ENCODE results near the gene AQP7.
"Not testable (repeated sequence)": the region's sequence is repeated elsewhere in the genome, so short reads cannot be mapped to it uniquely, and the experiment has no call there.

Gene AQP7

GRCh38 chr9:33393581-33393980 is 8.8 kb downstream of the AQP7 start:
- no peak for DNase-seq

- not testable (repeated sequence) for DNase-seq
These were observed 9.8 kb downstream of the AQP7 start for GRCh38 chr9:33392591-33393021.

GRCh38 chr9:33391111-33391771 is 11.1 kb downstream of the AQP7 start:
- DNase-seq: peak; percentile 42 to 70

- DNase-seq: peak; percentile 13 to 53
These were observed 14.0 kb downstream of the AQP7 start for GRCh38 chr9:33388110-33388994.

- DNase-seq: not testable (repeated sequence)
These were observed 15.4 kb downstream of the AQP7 start for GRCh38 chr9:33386998-33387397.

- DNase-seq: not testable (repeated sequence)
These were observed 15.7 kb downstream of the AQP7 start for GRCh38 chr9:33386641-33386996.

GRCh38 chr9:33385979-33386640 is 16.3 kb downstream of the AQP7 start:
- DNase-seq: not testable (repeated sequence)

GRCh38 chr9:33385536-33385935 is 16.8 kb downstream of the AQP7 start:
- not testable (repeated sequence) for DNase-seq

GRCh38 chr9:33383396-33383795 is 19.0 kb downstream of the AQP7 start:
- DNase-seq: not testable (repeated sequence)

GRCh38 chr9:33382397-33382796 is 20.0 kb downstream of the AQP7 start:
- not testable (repeated sequence) for DNase-seq

- DNase-seq: no peak
These were observed 21.1 kb downstream of the AQP7 start for GRCh38 chr9:33381231-33381791.

GRCh38 chr9:33380390-33381094 is 21.8 kb downstream of the AQP7 start:
- DNase-seq: no peak

- DNase-seq: no peak
These were observed 22.5 kb downstream of the AQP7 start for GRCh38 chr9:33379666-33380389.

GRCh38 chr9:33378121-33378795 is 24.1 kb downstream of the AQP7 start:
- no peak for DNase-seq

- DNase-seq: no peak
These were observed 25.2 kb downstream of the AQP7 start for GRCh38 chr9:33377089-33377715.

GRCh38 chr9:33375841-33376321 is 26.5 kb downstream of the AQP7 start:
- no peak for DNase-seq

- no peak for DNase-seq
These were observed 27.0 kb downstream of the AQP7 start for GRCh38 chr9:33375238-33375840.

GRCh38 chr9:33374634-33375237 is 27.6 kb downstream of the AQP7 start:
- peak; percentile 69 to 73 for DNase-seq

GRCh38 chr9:33374190-33374589 is 28.2 kb downstream of the AQP7 start:
- DNase-seq: no peak

GRCh38 chr9:33372900-33373299 is 29.5 kb downstream of the AQP7 start:
- DNase-seq: no peak

Measured in NCI-H524 (cell line).